Activated naive CD4-positive, alpha-beta T cell treated with anti-CD3 and anti-CD28 coated beads, Interleukin-2, amount 50 U/mL, for 24 hours (primary cell): ENCODE data around the gene GABBR1.

ENCODE experiments used
- H3K27ac Mint-ChIP-seq: one replicate; pipeline ENCODE4 v1.8.0; 2021; ENCODE audit warnings: mild to moderate bottlenecking, mixed read lengths
- H3K27me3 Mint-ChIP-seq: one replicate; pipeline ENCODE4 v1.8.0; 2021; ENCODE audit warnings: mixed read lengths
- H3K36me3 Mint-ChIP-seq: one replicate; pipeline ENCODE4 v1.8.0; 2021; ENCODE audit warnings: mixed read lengths
- H3K4me1 Mint-ChIP-seq: one replicate; pipeline ENCODE4 v1.8.0; 2021; ENCODE audit warnings: mixed read lengths
- H3K4me3 Mint-ChIP-seq: one replicate; pipeline ENCODE4 v1.8.0; 2021; ENCODE audit warnings: mild to moderate bottlenecking, mixed read lengths
- H3K9me3 Mint-ChIP-seq: one replicate; pipeline ENCODE4 v1.8.0; 2021; ENCODE audit warnings: mixed read lengths

GABBR1 gene

GRCh38 chr6:29532320-29532951 lies 100.5 kb downstream of the GABBR1 start:
- Mint-ChIP-seq H3K27ac (no peak overlapping the region), H3K4me1 (no peaks in the 10 kb centered on the region), H3K4me3 (no peak overlapping the region), H3K9me3 (no peaks in the 10 kb centered on the region), H3K36me3 (no peaks in the 10 kb centered on the region), H3K27me3 (peaks cover 1% of the 10 kb centered on the region)

GRCh38 chr6:29531668-29532067 lies 101.3 kb downstream of the GABBR1 start:
- Mint-ChIP-seq H3K27me3 (peaks cover 4% of the 10 kb centered on the region), H3K27ac (no peak overlapping the region), H3K4me3 (no peak overlapping the region), H3K9me3 (no peaks in the 10 kb centered on the region), H3K4me1 (no peaks in the 10 kb centered on the region), H3K36me3 (no peaks in the 10 kb centered on the region)

GRCh38 chr6:29530671-29531310 lies 102.2 kb downstream of the GABBR1 start:
- Mint-ChIP-seq H3K36me3 (no peaks in the 10 kb centered on the region), H3K27ac (no peak overlapping the region), H3K4me1 (no peaks in the 10 kb centered on the region), H3K27me3 (peaks cover 7% of the 10 kb centered on the region), H3K9me3 (no peaks in the 10 kb centered on the region), H3K4me3 (no peak overlapping the region)

GRCh38 chr6:29529956-29530355 lies 103.0 kb downstream of the GABBR1 start:
- H3K9me3 Mint-ChIP-seq, result no peaks in the 10 kb centered on the region

GRCh38 chr6:29528988-29529560 lies 103.9 kb downstream of the GABBR1 start:
- peaks cover 9% of the 10 kb centered on the region for H3K27me3 Mint-ChIP-seq
- H3K27ac Mint-ChIP-seq, result no peak overlapping the region
- no peaks in the 10 kb centered on the region for H3K36me3 Mint-ChIP-seq
- no peak overlapping the region for H3K4me3 Mint-ChIP-seq
- no peaks in the 10 kb centered on the region for H3K9me3 Mint-ChIP-seq
- no peaks in the 10 kb centered on the region for H3K4me1 Mint-ChIP-seq

More at GRCh38 chr6:29529956-29530355, 103.0 kb downstream of the GABBR1 start:
- Mint-ChIP-seq H3K27me3 (peaks cover 9% of the 10 kb centered on the region), H3K36me3 (no peaks in the 10 kb centered on the region), H3K4me1 (no peaks in the 10 kb centered on the region), H3K27ac (no peak overlapping the region), H3K4me3 (no peak overlapping the region)

- no peak overlapping the region for H3K27ac Mint-ChIP-seq
- peaks cover 11% of the 10 kb centered on the region for H3K27me3 Mint-ChIP-seq
- H3K4me1 Mint-ChIP-seq, result no peaks in the 10 kb centered on the region
- no peaks in the 10 kb centered on the region for H3K9me3 Mint-ChIP-seq
- no peak overlapping the region for H3K4me3 Mint-ChIP-seq
- no peaks in the 10 kb centered on the region for H3K36me3 Mint-ChIP-seq
Measured at GRCh38 chr6:29528300-29528931, 104.6 kb downstream of the GABBR1 start.

- no peak overlapping the region for H3K27ac Mint-ChIP-seq
- H3K4me1 Mint-ChIP-seq, result no peaks in the 10 kb centered on the region
- no peak overlapping the region for H3K4me3 Mint-ChIP-seq
- no peaks in the 10 kb centered on the region for H3K9me3 Mint-ChIP-seq
- H3K27me3 Mint-ChIP-seq, result peaks cover 15% of the 10 kb centered on the region
- H3K36me3 Mint-ChIP-seq, result no peaks in the 10 kb centered on the region
Measured at GRCh38 chr6:29527564-29527963, 105.4 kb downstream of the GABBR1 start.

- H3K27ac Mint-ChIP-seq, result no peak overlapping the region
- peaks cover 17% of the 10 kb centered on the region for H3K27me3 Mint-ChIP-seq
- H3K36me3 Mint-ChIP-seq, result no peaks in the 10 kb centered on the region
- no peaks in the 10 kb centered on the region for H3K9me3 Mint-ChIP-seq
- no peaks in the 10 kb centered on the region for H3K4me1 Mint-ChIP-seq
- H3K4me3 Mint-ChIP-seq, result no peak overlapping the region
Measured at GRCh38 chr6:29527126-29527525, 105.9 kb downstream of the GABBR1 start.

- H3K4me3 Mint-ChIP-seq, result no peak overlapping the region
- H3K4me1 Mint-ChIP-seq, result no peaks in the 10 kb centered on the region
- H3K27me3 Mint-ChIP-seq, result peaks cover 22% of the 10 kb centered on the region
- H3K27ac Mint-ChIP-seq, result no peak overlapping the region
- H3K36me3 Mint-ChIP-seq, result no peaks in the 10 kb centered on the region
- H3K9me3 Mint-ChIP-seq, result no peaks in the 10 kb centered on the region
Measured at GRCh38 chr6:29525311-29525639, 107.7 kb downstream of the GABBR1 start.

GRCh38 chr6:29524444-29525310 lies 108.3 kb downstream of the GABBR1 start:
- H3K4me3 Mint-ChIP-seq, result no peak overlapping the region
- peaks cover 22% of the 10 kb centered on the region for H3K27me3 Mint-ChIP-seq
- H3K4me1 Mint-ChIP-seq, result no peaks in the 10 kb centered on the region
- H3K36me3 Mint-ChIP-seq, result no peaks in the 10 kb centered on the region
- H3K27ac Mint-ChIP-seq, result no peak overlapping the region
- H3K9me3 Mint-ChIP-seq, result no peaks in the 10 kb centered on the region

GRCh38 chr6:29524044-29524443 lies 108.9 kb downstream of the GABBR1 start:
- Mint-ChIP-seq H3K36me3 (no peaks in the 10 kb centered on the region), H3K27ac (no peak overlapping the region), H3K4me1 (no peaks in the 10 kb centered on the region), H3K4me3 (no peak overlapping the region), H3K27me3 (peaks cover 22% of the 10 kb centered on the region), H3K9me3 (no peaks in the 10 kb centered on the region)

GRCh38 chr6:29522227-29522626 lies 110.8 kb downstream of the GABBR1 start:
- H3K4me3 Mint-ChIP-seq, result no peak overlapping the region
- no peaks in the 10 kb centered on the region for H3K4me1 Mint-ChIP-seq
- H3K9me3 Mint-ChIP-seq, result no peaks in the 10 kb centered on the region
- H3K27me3 Mint-ChIP-seq, result peaks cover 21% of the 10 kb centered on the region
- no peaks in the 10 kb centered on the region for H3K36me3 Mint-ChIP-seq
- no peak overlapping the region for H3K27ac Mint-ChIP-seq

- H3K27ac Mint-ChIP-seq, result no peak overlapping the region
- peaks cover 2% of the 10 kb centered on the region for H3K4me1 Mint-ChIP-seq
- no peak overlapping the region for H3K4me3 Mint-ChIP-seq
- peaks cover 19% of the 10 kb centered on the region for H3K27me3 Mint-ChIP-seq
- no peaks in the 10 kb centered on the region for H3K36me3 Mint-ChIP-seq
- no peaks in the 10 kb centered on the region for H3K9me3 Mint-ChIP-seq
Measured at GRCh38 chr6:29521006-29521680, 111.8 kb downstream of the GABBR1 start.

- Mint-ChIP-seq H3K27ac (no peak overlapping the region), H3K36me3 (no peaks in the 10 kb centered on the region), H3K4me3 (no peak overlapping the region), H3K27me3 (peaks cover 17% of the 10 kb centered on the region), H3K9me3 (no peaks in the 10 kb centered on the region), H3K4me1 (peaks cover 6% of the 10 kb centered on the region)
Measured at GRCh38 chr6:29520232-29520631, 112.8 kb downstream of the GABBR1 start.
